Measurements from ENCODE around the gene RAPGEF1.

GRCh38 chr9:131728546-131728910 is 11.3 kb downstream of the RAPGEF1 start:
- no peak for TF ChIP-seq POLR2AphosphoS5 (IDR thresholded peaks at IDR 0.05; ENCODE audit: low read depth, low read length)
- TF ChIP-seq TAF1 (IDR thresholded peaks at IDR 0.05; ENCODE audit: borderline replicate concordance, insufficient read depth, low read length), result no peak
- TF ChIP-seq SIN3A (IDR thresholded peaks at IDR 0.05; ENCODE audit: borderline replicate concordance, insufficient read depth, low read length), result no peak
- TF ChIP-seq FOXP2 (optimal IDR thresholded peaks at IDR 0.05; ENCODE audit: borderline replicate concordance, extremely low read depth, extremely low read length, insufficient read depth), result no peak
- TF ChIP-seq REST (IDR thresholded peaks at IDR 0.05; ENCODE audit: insufficient read depth in 1 of 2, low read depth in 2 of 2, low read length in 2 of 2), result no peak
